B cell (primary cell): ENCODE measurements around the gene CALR.

Experiments
- CTCF ChIP-seq: fragments of 200-600 bp; IDR thresholded peaks from one replicate; pipeline ENCODE4 v1.8.0; 2022; ENCODE audit warnings: antibody characterized with exemption, mild to moderate bottlenecking
- EZH2 ChIP-seq: IDR thresholded peaks from 2 replicates; pipeline ENCODE4 v1.6.1; 2012; ENCODE audit warnings: borderline replicate concordance, low read depth, mild to moderate bottlenecking, moderate library complexity, low read length; ENCODE audit not compliant: insufficient read depth, poor library complexity, severe bottlenecking

- TF ChIP-seq CTCF (no peak), EZH2 (no peak)
Measured at GRCh38 chr19:12984143-12984627, 45.8 kb downstream of the CALR start.
